Left colon (tissue), 2 donors: ENCODE results near the gene CABLES1. TPM values are rescaled to one million over a fixed set of nuclear protein-coding genes. Genes with fewer than 3 reads are reported as not detected.
A peak's percentile ranks its signal among the peaks of the same experiment; 100 is the strongest.

Experiments used
- ATAC-seq: fragments of 200-7000 bp; cut with Tn5 transposase; one replicate; pipeline ENCODE4 v1.9.1; 2020; ENCODE audit warnings: mild to moderate bottlenecking, moderate library complexity
- DNase-seq, 2 donors: peaks; one replicate each; pipeline ENCODE4 v3.0.0-alpha.2; 2020
- intact Hi-C, 2 donors: fragments of 100-400 bp; cut with DNase I in 1 of 2; cut with micrococcal nuclease in 1 of 2; formaldehyde crosslinking; loops; one replicate each; pipeline versions ENCODE4 v1.11.2 to v1.14.0; 2022; cut with DNase I, micrococcal nuclease
- total RNA-seq, 2 donors: library from RNA; stranded (reverse); fragmentation: NEBNext Ultra II Directional; extraction: Animal tissue kit (Norgen Biotek cat#: 25700); gene quantifications; one replicate each; pipeline ENCODE4 v1.2.1, GENCODE V29; 2021
- donor health status: DM: no; HTN: no; CAD: no.
- donor health status: DM: yes; HTN: yes; CAD: no.

The CABLES1 gene
- total RNA-seq, 2 donors from 2014 or later, result 9.4 to 11.0 TPM

- DNase-seq (no peak), ATAC-seq (no peak)
- intact Hi-C loops, result no loop called here
Observed at GRCh38 chr18:23243816-23244215, 108.5 kb downstream of the CABLES1 start.

GRCh38 chr18:23244401-23244800 lies 109.1 kb downstream of the CABLES1 start:
- no peak for ATAC-seq
- intact Hi-C loops, result no loop called here
- DNase-seq, result no peak

GRCh38 chr18:23245461-23245860 lies 110.2 kb downstream of the CABLES1 start:
- DNase-seq (no peak), ATAC-seq (no peak)
- intact Hi-C loops, result no loop called here

GRCh38 chr18:23247331-23247730 lies 112.0 kb downstream of the CABLES1 start:
- intact Hi-C loops, result no loop called here
- DNase-seq (no peak), ATAC-seq (no peak)

GRCh38 chr18:23247896-23248295 lies 112.6 kb downstream of the CABLES1 start:
- DNase-seq, result no peak
- intact Hi-C loops, result no loop called here
- no peak for ATAC-seq

GRCh38 chr18:23248826-23249225 lies 113.5 kb downstream of the CABLES1 start:
- ATAC-seq, result no peak
- no peak for DNase-seq
- intact Hi-C loops, result no loop called here

GRCh38 chr18:23249348-23249747 lies 114.1 kb downstream of the CABLES1 start:
- no peak for DNase-seq
- intact Hi-C loops, result no loop called here
- no peak for ATAC-seq

GRCh38 chr18:23250893-23251656 lies 115.8 kb downstream of the CABLES1 start:
- DNase-seq, result no peak
- intact Hi-C loops, result no loop called here
- no peak for ATAC-seq

GRCh38 chr18:23253630-23254029 lies 118.3 kb downstream of the CABLES1 start:
- ATAC-seq, result no peak
- intact Hi-C loops, result no loop called here

GRCh38 chr18:23257137-23257536 lies 121.9 kb downstream of the CABLES1 start:
- ATAC-seq (no peak), DNase-seq (no peak)
- intact Hi-C loops, result no loop called here

More at GRCh38 chr18:23253630-23254029, 118.3 kb downstream of the CABLES1 start:
- no peak for DNase-seq

GRCh38 chr18:23257686-23258565 lies 122.6 kb downstream of the CABLES1 start:
- DNase-seq (no peak), ATAC-seq (no peak)
- intact Hi-C loops, result no loop called here

GRCh38 chr18:23258566-23259469 lies 123.5 kb downstream of the CABLES1 start:
- no peak for DNase-seq

GRCh38 chr18:23259701-23260681 lies 124.7 kb downstream of the CABLES1 start:
- DNase-seq (peak; percentile 70 to 72), ATAC-seq (peak; percentile 93)
- intact Hi-C loops, result no loop called here

More at GRCh38 chr18:23258566-23259469, 123.5 kb downstream of the CABLES1 start:
- no peak for ATAC-seq
- intact Hi-C loops, result no loop called here

- DNase-seq (no peak), ATAC-seq (peak; percentile 18)
- intact Hi-C loops, result no loop called here
Observed at GRCh38 chr18:23260926-23261590, 125.8 kb downstream of the CABLES1 start.

- no peak for ATAC-seq
- no peak for DNase-seq
- intact Hi-C loops, result no loop called here
Observed at GRCh38 chr18:23263551-23264235, 128.4 kb downstream of the CABLES1 start.

- DNase-seq (no peak), ATAC-seq (no peak)
- intact Hi-C loops, result no loop called here
Observed at GRCh38 chr18:23265682-23266399, 130.6 kb downstream of the CABLES1 start.
